Fibroblast of villous mesenchyme (primary cell): ENCODE measurements around the gene FAM193B. TPM values are rescaled to one million over a fixed set of nuclear protein-coding genes. Genes with fewer than 3 reads are reported as not detected.

ENCODE experiments used
- DNase-seq: peaks from one replicate; pipeline ENCODE4 v3.0.0-alpha.2; 2010; ENCODE audit warnings: low read depth
- H3K4me3 ChIP-seq: 2 replicates; pipeline ENCODE4 v1.5.1; 2011; ENCODE audit warnings: low read depth, mild to moderate bottlenecking, low read length
- CTCF ChIP-seq: IDR thresholded peaks from 2 replicates; pipeline ENCODE4 v1.5.1; 2012; ENCODE audit warnings: low read depth, mild to moderate bottlenecking, low read length; ENCODE audit not compliant: insufficient read depth
- total RNA-seq: library from RNA; depleted of rRNA; stranded (reverse); fragments of >200 nt; gene quantifications from 2 replicates; pipeline ENCODE4 v1.2.3, GENCODE V29; 2012

FAM193B gene
- total RNA-seq, 1 donor: 26.3 TPM

GRCh38 chr5:177496727-177497291 lies 57.6 kb downstream of the FAM193B start:
- peak; percentile 95 for DNase-seq
- H3K4me3 ChIP-seq: peak overlapping the region; percentile 90
- TF ChIP-seq CTCF: no peak

- peak; percentile 39 for TF ChIP-seq CTCF
- DNase-seq: peak; percentile 45
- H3K4me3 ChIP-seq: peak overlapping the region; percentile 90
Observed at GRCh38 chr5:177496070-177496726, 58.2 kb downstream of the FAM193B start.

- TF ChIP-seq CTCF: no peak
- peak overlapping the region; percentile 90 for H3K4me3 ChIP-seq
- peak; percentile 95 for DNase-seq
Observed at GRCh38 chr5:177495243-177496060, 58.9 kb downstream of the FAM193B start.

GRCh38 chr5:177494346-177495195 lies 59.8 kb downstream of the FAM193B start:
- H3K4me3 ChIP-seq: peak overlapping the region; percentile 90
- DNase-seq: peak; percentile 91
- TF ChIP-seq CTCF: peak; percentile 34

- no peak for TF ChIP-seq CTCF
- no peak for DNase-seq
Observed at GRCh38 chr5:177493795-177494345, 60.5 kb downstream of the FAM193B start.

GRCh38 chr5:177492841-177493240 lies 61.5 kb downstream of the FAM193B start:
- no peak for TF ChIP-seq CTCF
- no peak overlapping the region for H3K4me3 ChIP-seq
- DNase-seq: no peak

More at GRCh38 chr5:177493795-177494345, 60.5 kb downstream of the FAM193B start:
- H3K4me3 ChIP-seq: peak overlapping the region; percentile 17
